Retina (tissue), 1 donor: ENCODE data around the gene ZNHIT1.
"Not testable (repeated sequence)": the region's sequence is repeated elsewhere in the genome, so short reads cannot be mapped to it uniquely, and the experiment has no call there.

Source experiments
- DNase-seq: peaks from one replicate; pipeline ENCODE4 v3.0.0-alpha.2; 2016

Gene ZNHIT1

GRCh38 chr7:101189109-101189508, 28.9 kb upstream of the ZNHIT1 start:
- DNase-seq: no peak

GRCh38 chr7:101195884-101196283, 22.1 kb upstream of the ZNHIT1 start:
- DNase-seq: no peak

- DNase-seq: no peak
Observed at GRCh38 chr7:101197991-101198390, 20.0 kb upstream of the ZNHIT1 start.

- DNase-seq: no peak
Observed at GRCh38 chr7:101198476-101198875, 19.5 kb upstream of the ZNHIT1 start.

GRCh38 chr7:101199522-101199921, 18.4 kb upstream of the ZNHIT1 start:
- DNase-seq: not testable (repeated sequence)

GRCh38 chr7:101200504-101200861, 17.5 kb upstream of the ZNHIT1 start:
- no peak for DNase-seq

- no peak for DNase-seq
Observed at GRCh38 chr7:101200862-101201599, 16.9 kb upstream of the ZNHIT1 start, which contains the start of gene MOGAT3. Gene MOGAT3 (minus strand): TSS chr7:101201036. CDS start chr7:101200854, 182 bp downstream.

GRCh38 chr7:101201695-101202602, 16.0 kb upstream of the ZNHIT1 start:
- peak; percentile 51 for DNase-seq

GRCh38 chr7:101202603-101202918, 15.4 kb upstream of the ZNHIT1 start:
- no peak for DNase-seq

- DNase-seq: not testable (repeated sequence)
Observed at GRCh38 chr7:101203740-101204738, 13.9 kb upstream of the ZNHIT1 start.

- DNase-seq: no peak
Observed at GRCh38 chr7:101205901-101206664, 11.9 kb upstream of the ZNHIT1 start.

GRCh38 chr7:101206665-101207042, 11.3 kb upstream of the ZNHIT1 start:
- no peak for DNase-seq

GRCh38 chr7:101207459-101207858, 10.5 kb upstream of the ZNHIT1 start:
- no peak for DNase-seq

- no peak for DNase-seq
Observed at GRCh38 chr7:101208794-101209193, 9.2 kb upstream of the ZNHIT1 start.

GRCh38 chr7:101210143-101210542, 7.8 kb upstream of the ZNHIT1 start:
- DNase-seq: no peak

GRCh38 chr7:101211501-101211900, 6.5 kb upstream of the ZNHIT1 start:
- DNase-seq: no peak

- no peak for DNase-seq
Observed at GRCh38 chr7:101212014-101212413, 6.0 kb upstream of the ZNHIT1 start.

GRCh38 chr7:101216001-101216859, 1.7 kb upstream of the ZNHIT1 start:
- DNase-seq: peak; percentile 30

- DNase-seq: peak; percentile 71
Observed at GRCh38 chr7:101216860-101217387, 1.0 kb upstream of the ZNHIT1 start.

GRCh38 chr7:101218236-101219125, 516 bp downstream of the ZNHIT1 start:
- no peak for DNase-seq
